OCI-LY1 (cell line): ENCODE measurements around the gene WWOX.

Source experiments
- H2AFZ ChIP-seq: fragments of 200-600 bp; sonication (generic), shearing (Covaris generic); 2 replicates; pipeline ENCODE4 v1.6.0; 2014; ENCODE audit warnings: antibody characterized with exemption, mild to moderate bottlenecking, low read length
- H3F3A ChIP-seq: fragments of 200-600 bp; sonication (generic), shearing (Covaris generic); 2 replicates; pipeline ENCODE4 v1.6.0; 2014; ENCODE audit warnings: mild to moderate bottlenecking, antibody characterized with exemption, low read length, moderate library complexity; ENCODE audit not compliant: insufficient read depth
- H3K27ac ChIP-seq: fragments of 200-600 bp; sonication (generic); 2 replicates; pipeline ENCODE4 v1.5.1; 2014; ENCODE audit warnings: low read length, mixed run types, mild to moderate bottlenecking, low read depth; ENCODE audit not compliant: poor library complexity, severe bottlenecking
- H3K27me3 ChIP-seq: fragments of 200-600 bp; sonication (generic); 2 replicates; pipeline ENCODE4 v1.6.0; 2014; ENCODE audit warnings: antibody characterized with exemption, mild to moderate bottlenecking, low read length, moderate library complexity; ENCODE audit not compliant: insufficient read depth
- H3K36me3 ChIP-seq: fragments of 200-600 bp; sonication (generic); 2 replicates; pipeline ENCODE4 v1.6.1; 2014; ENCODE audit warnings: mild to moderate bottlenecking, antibody characterized with exemption, low read length, moderate library complexity, mixed read lengths; ENCODE audit not compliant: insufficient read depth
- H3K4me1 ChIP-seq: fragments of 200-600 bp; sonication (generic); 2 replicates; pipeline ENCODE4 v1.5.1; 2014; ENCODE audit warnings: mild to moderate bottlenecking, low read length, moderate library complexity; ENCODE audit not compliant: insufficient read depth, severe bottlenecking
- H3K4me2 ChIP-seq: fragments of 200-600 bp; sonication (generic), shearing (Covaris generic); 2 replicates; pipeline ENCODE4 v1.6.1; 2014; ENCODE audit warnings: low read length
- H3K4me3 ChIP-seq: fragments of 200-600 bp; sonication (generic); 2 replicates; pipeline ENCODE4 v1.5.1; 2014; ENCODE audit warnings: low read length, low read depth, mild to moderate bottlenecking, mixed read lengths; ENCODE audit not compliant: poor library complexity, severe bottlenecking
- H3K79me2 ChIP-seq: fragments of 200-600 bp; shearing (Covaris generic); 2 replicates; pipeline ENCODE4 v1.6.1; 2016; ENCODE audit warnings: mixed run types, low read length, mixed read lengths; ENCODE audit not compliant: insufficient read depth
- H3K9ac ChIP-seq: fragments of 200-600 bp; sonication (generic), shearing (Covaris generic); 2 replicates; pipeline ENCODE4 v1.6.1; 2014; ENCODE audit warnings: mild to moderate bottlenecking, low read length, mixed read lengths
- H3K9me2 ChIP-seq: fragments of 200-600 bp; sonication (generic), shearing (Covaris generic); 2 replicates; pipeline ENCODE4 v1.6.1; 2014; ENCODE audit warnings: low read depth, mild to moderate bottlenecking, low read length, mixed read lengths
- H3K9me3 ChIP-seq: fragments of 200-600 bp; shearing (Covaris generic); 2 replicates; pipeline ENCODE4 v1.6.1; 2014; ENCODE audit warnings: low read length, mixed read lengths
- H4K20me1 ChIP-seq: fragments of 200-600 bp; sonication (generic), shearing (Covaris generic); 2 replicates; pipeline ENCODE4 v1.6.0; 2016; ENCODE audit warnings: mild to moderate bottlenecking, low read length; ENCODE audit not compliant: insufficient read depth
- CTCF ChIP-seq: fragments of 200-600 bp; sonication (generic), shearing (Covaris generic); IDR thresholded peaks from 2 replicates; pipeline ENCODE4 v1.5.1; 2017; ENCODE audit warnings: mild to moderate bottlenecking, antibody characterized with exemption, low read length, moderate library complexity, mixed read lengths
- EZH2 ChIP-seq: fragments of 200-600 bp; sonication (generic), shearing (Covaris generic); IDR thresholded peaks from 2 replicates; pipeline ENCODE4 v1.8.0; 2017; ENCODE audit warnings: borderline replicate concordance, mixed run types, mild to moderate bottlenecking, antibody characterized with exemption, low read length, moderate library complexity, mixed read lengths

Gene WWOX

GRCh38 chr16:78871241-78871640 is 771.8 kb downstream of the WWOX start:
- no peaks in the 10 kb centered on the region for H4K20me1 ChIP-seq
- H3K36me3 ChIP-seq: no peaks in the 10 kb centered on the region
- H3K27ac ChIP-seq: no peak overlapping the region
- no peaks in the 10 kb centered on the region for H3F3A ChIP-seq
- no peaks in the 10 kb centered on the region for H3K27me3 ChIP-seq
- no peaks in the 10 kb centered on the region for H3K9me3 ChIP-seq
- H2AFZ ChIP-seq: no peak overlapping the region
- H3K4me3 ChIP-seq: no peak overlapping the region
- no peaks in the 10 kb centered on the region for H3K79me2 ChIP-seq
- no peaks in the 10 kb centered on the region for H3K4me1 ChIP-seq
- no peak for TF ChIP-seq CTCF
- no peak for TF ChIP-seq EZH2
- no peak overlapping the region for H3K9ac ChIP-seq
- H3K4me2 ChIP-seq: no peak overlapping the region
- H3K9me2 ChIP-seq: no peaks in the 10 kb centered on the region

- Histone ChIP-seq H3K36me3 (no peaks in the 10 kb centered on the region), H3K27ac (no peak overlapping the region), H3K9me2 (no peaks in the 10 kb centered on the region), H3K4me3 (no peak overlapping the region), H2AFZ (no peak overlapping the region), H3K4me2 (no peak overlapping the region), H3K4me1 (no peaks in the 10 kb centered on the region), H3K9ac (no peak overlapping the region), H3F3A (no peaks in the 10 kb centered on the region), H3K27me3 (no peaks in the 10 kb centered on the region), H4K20me1 (no peaks in the 10 kb centered on the region), H3K79me2 (no peaks in the 10 kb centered on the region), H3K9me3 (no peaks in the 10 kb centered on the region)
- TF ChIP-seq CTCF: no peak
- no peak for TF ChIP-seq EZH2
Measured at GRCh38 chr16:78876671-78877070, 777.2 kb downstream of the WWOX start.

GRCh38 chr16:78877114-78877655 is 777.7 kb downstream of the WWOX start:
- Histone ChIP-seq H2AFZ (no peak overlapping the region), H3K27ac (no peak overlapping the region)

More at GRCh38 chr16:78877114-78877655, 777.7 kb downstream of the WWOX start:
- no peak overlapping the region for H3K9ac ChIP-seq
- no peaks in the 10 kb centered on the region for H3F3A ChIP-seq
- H3K9me3 ChIP-seq: no peaks in the 10 kb centered on the region
- H3K27me3 ChIP-seq: no peaks in the 10 kb centered on the region
- H4K20me1 ChIP-seq: no peaks in the 10 kb centered on the region
- no peaks in the 10 kb centered on the region for H3K9me2 ChIP-seq
- no peak overlapping the region for H3K4me3 ChIP-seq
- no peaks in the 10 kb centered on the region for H3K4me1 ChIP-seq
- no peak overlapping the region for H3K4me2 ChIP-seq
- TF ChIP-seq CTCF (no peak), EZH2 (no peak)
- H3K36me3 ChIP-seq: no peaks in the 10 kb centered on the region
- no peaks in the 10 kb centered on the region for H3K79me2 ChIP-seq
